ENCODE results near the gene HOXD3. TPM values are rescaled to one million over a fixed set of nuclear protein-coding genes. Genes with fewer than 3 reads are reported as not detected.
A peak's percentile ranks its signal among the peaks of the same experiment; 100 is the strongest.

HOXD3 gene
- total and polyA plus RNA-seq, 2 experiments from 2014 or later: not detected

DNA sequence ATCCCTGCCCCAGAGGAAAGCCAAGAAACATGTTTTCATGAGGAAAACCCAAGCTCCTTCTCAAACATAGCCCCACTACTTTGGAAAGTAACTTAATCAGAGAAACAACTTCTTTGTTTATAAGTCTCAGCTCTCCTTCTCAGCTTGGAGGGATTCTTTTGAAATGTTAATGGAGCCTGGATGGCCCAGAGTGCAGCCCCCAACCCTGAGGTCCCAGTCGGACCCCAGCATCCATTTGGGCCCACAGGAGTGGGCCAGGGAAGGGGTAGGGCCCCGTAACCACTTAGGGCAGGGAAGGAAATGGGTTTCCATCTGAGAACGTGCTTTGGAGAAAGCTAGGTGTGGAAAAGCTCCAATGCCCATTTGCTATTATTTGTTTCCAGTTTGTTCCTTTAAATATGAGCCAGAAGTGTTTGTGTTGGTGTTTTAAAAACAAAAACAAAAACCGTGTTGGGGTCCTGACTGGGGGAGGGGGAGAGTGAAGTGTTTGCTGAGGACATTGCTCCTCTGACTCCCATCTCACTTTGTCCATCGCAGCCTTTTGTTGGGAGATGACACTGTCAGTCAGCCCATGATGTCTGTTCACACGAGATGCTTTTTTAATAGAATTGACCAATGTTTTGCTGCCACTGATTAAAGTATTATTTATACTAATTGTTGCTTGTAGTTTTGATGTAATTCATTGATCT, 1.6 kb upstream of the HOXD3 start:
- TF ChIP-seq JUNB (IDR thresholded peaks at IDR 0.05; ENCODE audit: unreplicated experiment) (no peak), EZH2 (IDR thresholded peaks at IDR 0.05; ENCODE audit: low read depth, unreplicated experiment) (peak; percentile 61)
- Histone ChIP-seq H3K4me3 (peak overlapping the region; percentile 1; the same call in 1 of the 2 replicates), H3K79me2 (replicated peaks; ENCODE audit: insufficient read depth) (no peaks in the 10 kb centered on the region), H3K9me2 (ENCODE audit: insufficient read depth) (no peaks in the 10 kb centered on the region), H3K4me2 (peak overlapping the region; percentile 1; the same call in 1 of the 2 replicates), H3K36me3 (ENCODE audit: insufficient read depth) (no peaks in the 10 kb centered on the region), H3K27me3 (ENCODE audit: insufficient read depth) (peaks cover 100% of the 10 kb centered on the region), H4K20me1 (replicated peaks; ENCODE audit: insufficient read depth) (peaks cover 40% of the 10 kb centered on the region), H2AFZ (no peak overlapping the region), H3F3A (replicated peaks; ENCODE audit: low read depth) (peaks cover 25% of the 10 kb centered on the region), H3K27ac (ENCODE audit: low read depth) (no peak overlapping the region), H3K4me1 (ENCODE audit: insufficient read depth) (peaks cover 41% of the 10 kb centered on the region)
- Mint-ChIP-seq H3K36me3 (ENCODE audit: low read depth) (no peaks in the 10 kb centered on the region), H3K4me3 (no peak overlapping the region), H3K9me3 (peaks cover 3% of the 10 kb centered on the region; the same call in 2 of the 3 replicates), H3K27ac (no peak overlapping the region), H3K4me1 (peaks cover 34% of the 10 kb centered on the region), H3K27me3 (ENCODE audit: insufficient read depth, low read depth, poor library complexity) (peaks cover 98% of the 10 kb centered on the region)
- no peak for ATAC-seq
- peak; percentile 52 for DNase-seq (ENCODE audit: low spot score)

DNA sequence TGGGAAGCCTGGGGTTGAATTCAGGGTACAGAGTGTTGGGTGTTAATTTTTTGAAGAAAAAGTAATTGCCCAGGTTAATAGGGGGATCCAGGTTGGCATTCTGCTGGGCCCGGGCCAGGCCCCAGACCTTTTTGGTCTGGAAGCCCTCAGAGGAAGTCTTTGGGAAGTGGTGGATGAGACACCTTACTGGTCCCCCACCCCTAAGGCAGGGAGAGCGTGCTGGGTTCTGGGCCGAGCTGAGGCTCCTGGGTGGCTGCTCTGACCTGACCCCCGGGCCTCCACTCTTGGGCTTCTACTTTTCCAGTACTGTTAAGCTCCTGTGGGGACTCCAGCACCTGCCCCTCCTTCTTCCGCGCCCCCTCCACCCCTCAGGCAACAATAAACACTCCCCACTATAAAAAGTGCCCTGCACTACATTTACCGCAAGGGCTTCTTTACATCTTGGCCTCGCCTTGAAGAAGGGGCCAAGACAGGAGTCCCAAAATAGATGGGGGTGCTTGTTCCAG, 753 bp upstream of the HOXD3 start:
- no peaks in the 10 kb centered on the region for H3K36me3 ChIP-seq (ENCODE audit: insufficient read depth)
- Mint-ChIP-seq H3K27me3 (ENCODE audit: insufficient read depth, low read depth, poor library complexity) (peaks cover 98% of the 10 kb centered on the region), H3K27ac (no peak overlapping the region), H3K36me3 (ENCODE audit: low read depth) (no peaks in the 10 kb centered on the region), H3K9me3 (peaks cover 3% of the 10 kb centered on the region; the same call in 2 of the 3 replicates), H3K4me3 (0 out of 3 replicates have a peak overlapping the region, but pooled peaks have one; percentile 12), H3K4me1 (peaks cover 33% of the 10 kb centered on the region)
- no peaks in the 10 kb centered on the region for H3K9me2 ChIP-seq (ENCODE audit: insufficient read depth)
- peaks cover 100% of the 10 kb centered on the region for H3K27me3 ChIP-seq (ENCODE audit: insufficient read depth)
- H3K79me2 ChIP-seq (replicated peaks; ENCODE audit: insufficient read depth): no peaks in the 10 kb centered on the region
- peak; percentile 10 for DNase-seq (ENCODE audit: low spot score)
- TF ChIP-seq POLR2AphosphoS5 (IDR thresholded peaks at IDR 0.05; ENCODE audit: low read depth) (no peak), EZH2 (IDR thresholded peaks at IDR 0.05; ENCODE audit: low read depth, unreplicated experiment) (peak; percentile 68)
- no peak overlapping the region for H3K4me2 ChIP-seq
- H4K20me1 ChIP-seq (replicated peaks; ENCODE audit: insufficient read depth): peaks cover 39% of the 10 kb centered on the region
- no peak for ATAC-seq
- H2AFZ ChIP-seq: no peak overlapping the region
- peak overlapping the region; percentile 34; the same call in 1 of the 2 replicates for H3K4me3 ChIP-seq
- H3K27ac ChIP-seq (ENCODE audit: low read depth): no peak overlapping the region
- peaks cover 27% of the 10 kb centered on the region for H3F3A ChIP-seq (replicated peaks; ENCODE audit: low read depth)
- H3K4me1 ChIP-seq (ENCODE audit: insufficient read depth): peaks cover 46% of the 10 kb centered on the region

GRCh38 chr2:176157499-176158185, 535 bp downstream of the HOXD3 start:
- H3K36me3 ChIP-seq (ENCODE audit: insufficient read depth): no peaks in the 10 kb centered on the region
- no peak overlapping the region for H3K27ac ChIP-seq (ENCODE audit: low read depth)
- no peak for TF ChIP-seq ZNF114 (CRISPR knock-in tag; IDR thresholded peaks at IDR 0.05)
- TF ChIP-seq REST (IDR thresholded peaks at IDR 0.05; ENCODE audit: unreplicated experiment): no peak
- TF ChIP-seq EZH2phosphoT487 (IDR thresholded peaks at IDR 0.05; ENCODE audit: unreplicated experiment): peak; percentile 97
- TF ChIP-seq EZH2 (IDR thresholded peaks at IDR 0.05; ENCODE audit: low read depth, unreplicated experiment): peak; percentile 95
- TF ChIP-seq POLR2AphosphoS5 (IDR thresholded peaks at IDR 0.05; ENCODE audit: low read depth): no peak
- H2AFZ ChIP-seq: no peak overlapping the region
- Mint-ChIP-seq H3K9me3 (peaks cover 3% of the 10 kb centered on the region; the same call in 2 of the 3 replicates), H3K27me3 (ENCODE audit: insufficient read depth, low read depth, poor library complexity) (peaks cover 99% of the 10 kb centered on the region), H3K27ac (no peak overlapping the region), H3K36me3 (ENCODE audit: low read depth) (no peaks in the 10 kb centered on the region), H3K4me3 (no peak overlapping the region), H3K4me1 (peaks cover 31% of the 10 kb centered on the region)
- DNase-seq (ENCODE audit: low spot score) (peak; percentile 69), ATAC-seq (peak; percentile 6)
- peaks cover 49% of the 10 kb centered on the region for H3K4me1 ChIP-seq (ENCODE audit: insufficient read depth)
- peaks cover 100% of the 10 kb centered on the region for H3K27me3 ChIP-seq (ENCODE audit: insufficient read depth)
- peaks cover 30% of the 10 kb centered on the region for H3F3A ChIP-seq (replicated peaks; ENCODE audit: low read depth)
- H3K9me2 ChIP-seq (ENCODE audit: insufficient read depth): no peaks in the 10 kb centered on the region
- H3K79me2 ChIP-seq (replicated peaks; ENCODE audit: insufficient read depth): no peaks in the 10 kb centered on the region
- H3K4me2 ChIP-seq: peak overlapping the region; percentile 65; the same call in 1 of the 2 replicates
- peak overlapping the region; percentile 34; the same call in 1 of the 2 replicates for H3K4me3 ChIP-seq
- H4K20me1 ChIP-seq (replicated peaks; ENCODE audit: insufficient read depth): peaks cover 50% of the 10 kb centered on the region
